ENCODE measurements around the gene ABHD12.

- peak; percentile 65 for TF ChIP-seq CTCF (conservative IDR thresholded peaks at IDR 0.05)
- TF ChIP-seq EZH2 (IDR thresholded peaks at IDR 0.05; ENCODE audit: low read depth) = no peak
Measured at GRCh38 chr20:25399037-25399430, 8.4 kb upstream of the ABHD12 start.

All from PC-9 (cell line).